Stimulated activated CD4-positive, alpha-beta T cell treated with anti-CD3 and anti-CD28 coated beads, Interleukin-15, amount 100 ng/mL, for 1 hour (primary cell): Measurements from ENCODE around the gene ZNF554.

ENCODE experiments used
- DNase-seq, 2 donors: peaks; one replicate each; pipeline ENCODE4 v3.0.0-alpha.2; 2020; ENCODE audit warnings: low read depth in 1 of 2, low spot score in 1 of 2

Gene ZNF554

GRCh38 chr19:2824129-2824528, 4.5 kb downstream of the ZNF554 start:
- DNase-seq, result no peak

- DNase-seq, result no peak
Measured at GRCh38 chr19:2827022-2827421, 7.4 kb downstream of the ZNF554 start.

DNA sequence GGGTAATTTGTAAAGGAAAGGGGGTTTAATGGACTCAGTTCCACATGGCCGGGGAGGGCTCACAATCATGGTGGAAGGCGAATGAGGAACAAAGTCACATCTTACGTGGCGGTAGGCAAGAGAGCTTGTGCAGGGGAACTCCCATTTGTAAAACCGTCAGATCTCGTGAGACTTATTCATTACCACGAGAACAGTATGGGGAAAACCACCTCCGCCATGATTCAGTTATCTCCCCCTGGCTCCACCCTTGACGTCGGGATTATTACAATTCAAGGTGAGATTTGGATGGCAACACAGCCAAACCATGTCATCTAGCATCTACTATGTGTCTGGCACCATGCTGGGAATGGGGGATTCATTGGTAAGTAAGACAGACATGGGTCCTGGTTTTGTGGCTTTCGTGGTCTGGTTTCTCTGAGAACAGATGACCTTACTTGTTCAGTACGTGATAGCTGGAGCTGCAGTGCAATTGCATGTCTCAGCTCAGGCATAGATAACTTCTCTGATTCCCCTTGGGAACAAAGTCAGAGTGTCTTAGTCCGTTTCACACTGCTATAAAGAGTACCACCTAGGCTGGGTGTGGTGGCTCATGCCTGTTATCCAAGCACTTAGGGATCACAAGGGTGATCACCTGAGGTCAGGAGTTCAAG, 8.3 kb downstream of the ZNF554 start:
- DNase-seq, result no peak

DNA sequence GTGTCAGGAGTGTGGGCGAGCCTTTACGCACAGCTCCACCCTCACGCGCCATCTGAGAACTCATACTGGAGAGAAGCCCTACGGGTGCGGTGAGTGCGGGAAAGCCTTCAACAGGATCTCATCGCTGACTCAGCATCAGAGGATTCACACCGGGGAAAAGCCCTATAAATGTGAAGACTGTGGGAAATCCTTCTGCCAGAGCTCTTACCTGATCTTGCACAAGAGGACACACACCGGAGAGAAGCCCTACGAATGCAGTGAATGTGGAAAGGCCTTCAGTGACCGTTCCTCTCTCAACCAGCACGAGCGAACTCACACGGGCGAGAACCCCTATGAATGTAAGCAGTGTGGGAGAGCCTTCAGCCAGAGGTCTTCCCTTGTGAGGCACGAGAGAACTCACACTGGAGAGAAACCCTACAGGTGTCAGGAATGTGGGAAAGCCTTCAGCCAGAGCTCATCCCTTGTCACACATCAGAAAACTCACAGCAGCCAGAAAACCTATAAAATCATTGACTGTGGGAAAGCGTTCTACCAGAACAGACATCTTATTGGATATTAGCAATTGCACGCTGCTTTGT, 14.7 kb downstream of the ZNF554 start:
- no peak for DNase-seq

- no peak for DNase-seq
Measured at GRCh38 chr19:2837430-2837829, 17.8 kb downstream of the ZNF554 start.

DNA sequence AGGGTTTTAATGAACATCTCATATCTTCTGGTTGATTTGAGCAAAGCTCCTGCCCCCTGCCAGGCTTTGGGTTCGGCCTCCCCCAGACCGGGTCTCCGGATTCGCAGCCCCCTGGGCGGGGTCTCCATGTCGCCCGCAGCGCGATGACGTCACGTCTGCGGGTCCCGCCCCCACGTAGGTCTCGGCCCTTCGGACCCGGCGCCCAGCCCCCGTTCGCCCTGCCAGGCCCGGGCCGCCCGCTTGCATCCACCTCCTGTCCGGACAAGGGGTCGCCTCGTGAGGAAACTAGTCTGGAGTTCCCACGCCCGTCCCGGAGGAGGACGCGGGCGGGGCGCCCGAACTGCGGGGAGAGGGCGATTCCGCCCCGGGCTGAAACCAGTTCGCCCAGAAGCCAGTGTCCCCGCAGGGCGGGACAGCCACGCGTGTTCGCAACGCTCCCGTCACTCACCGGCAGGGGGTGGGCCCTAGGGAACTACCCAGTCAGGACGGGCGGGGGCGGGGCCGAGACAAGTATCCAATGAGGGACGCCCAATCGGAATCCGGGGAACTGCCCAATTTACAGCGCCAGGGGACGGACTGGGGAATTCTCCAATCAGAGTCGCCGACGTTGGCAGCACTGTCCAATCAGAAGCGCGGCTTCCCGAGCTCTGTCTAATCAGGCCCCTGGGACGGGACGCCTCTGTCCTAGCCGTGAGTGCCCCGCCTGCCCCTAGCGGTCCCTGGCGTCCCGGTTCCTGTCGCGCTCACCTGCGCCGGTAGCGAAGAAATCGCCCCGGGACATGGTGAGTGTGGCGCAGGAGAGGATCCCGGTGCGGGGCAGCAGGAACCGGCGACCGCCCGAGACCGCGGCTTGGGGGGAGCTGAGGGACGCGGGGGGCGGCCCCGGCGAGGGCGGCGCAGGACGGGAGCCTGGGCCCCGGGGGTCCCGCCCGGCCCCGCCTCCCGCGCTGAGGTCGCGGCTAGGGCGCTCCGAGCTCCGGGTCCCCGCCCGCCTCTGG, 21.4 kb downstream of the ZNF554 start, which contains the start of gene ZNF555:
TSS of gene ZNF555 (plus strand) at position 682 of the 998 bp plus-strand sequence. CDS start at position 780, 98 bp downstream.
- DNase-seq, result peak; percentile 93 to 96

DNA sequence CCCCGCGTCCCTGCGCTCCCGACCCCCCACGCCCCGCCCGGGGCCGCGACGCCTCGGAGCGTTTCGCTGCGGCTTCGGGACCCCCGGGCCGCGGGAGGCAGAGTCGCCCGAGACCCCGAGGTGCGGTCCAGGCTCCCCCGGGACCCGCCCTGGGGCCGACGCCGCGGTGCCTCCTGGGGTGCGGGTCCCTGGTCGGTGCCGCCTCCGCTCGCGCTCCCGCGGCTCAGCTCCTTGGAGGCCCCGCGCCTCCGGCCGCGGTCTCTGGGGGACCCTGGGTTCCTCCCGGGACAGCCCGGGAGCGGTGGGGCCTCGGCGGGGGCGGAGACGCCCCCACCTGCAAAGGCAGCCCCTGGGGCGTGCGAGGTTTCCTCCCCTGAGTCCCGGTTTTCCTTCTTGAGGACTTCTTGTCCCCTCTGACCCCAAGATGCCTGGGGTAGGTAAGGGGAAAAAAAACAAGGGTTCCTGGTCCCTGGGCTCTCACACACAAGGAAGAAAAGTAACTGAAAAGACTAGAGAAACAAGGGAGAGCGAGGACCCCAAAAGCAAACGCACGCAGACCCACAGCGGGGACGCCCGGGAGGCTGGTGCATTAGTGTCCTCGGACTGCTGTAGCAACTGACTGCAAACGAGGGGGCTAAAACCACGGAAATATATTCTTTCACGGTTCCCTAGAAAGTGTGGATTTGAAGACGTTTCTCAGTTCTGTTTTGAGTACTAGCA, 22.3 kb downstream of the ZNF554 start:
- no peak for DNase-seq

- DNase-seq, result no peak
Measured at GRCh38 chr19:2845107-2845506, 25.4 kb downstream of the ZNF554 start.

- DNase-seq, result no peak
Measured at GRCh38 chr19:2846180-2846894, 26.7 kb downstream of the ZNF554 start.

- DNase-seq, result no peak
Measured at GRCh38 chr19:2847507-2847906, 27.8 kb downstream of the ZNF554 start.

- DNase-seq, result no peak
Measured at GRCh38 chr19:2848616-2849015, 28.9 kb downstream of the ZNF554 start.

GRCh38 chr19:2850256-2850925, 30.7 kb downstream of the ZNF554 start:
- no peak for DNase-seq

GRCh38 chr19:2852598-2852997, 32.9 kb downstream of the ZNF554 start:
- no peak for DNase-seq

DNA sequence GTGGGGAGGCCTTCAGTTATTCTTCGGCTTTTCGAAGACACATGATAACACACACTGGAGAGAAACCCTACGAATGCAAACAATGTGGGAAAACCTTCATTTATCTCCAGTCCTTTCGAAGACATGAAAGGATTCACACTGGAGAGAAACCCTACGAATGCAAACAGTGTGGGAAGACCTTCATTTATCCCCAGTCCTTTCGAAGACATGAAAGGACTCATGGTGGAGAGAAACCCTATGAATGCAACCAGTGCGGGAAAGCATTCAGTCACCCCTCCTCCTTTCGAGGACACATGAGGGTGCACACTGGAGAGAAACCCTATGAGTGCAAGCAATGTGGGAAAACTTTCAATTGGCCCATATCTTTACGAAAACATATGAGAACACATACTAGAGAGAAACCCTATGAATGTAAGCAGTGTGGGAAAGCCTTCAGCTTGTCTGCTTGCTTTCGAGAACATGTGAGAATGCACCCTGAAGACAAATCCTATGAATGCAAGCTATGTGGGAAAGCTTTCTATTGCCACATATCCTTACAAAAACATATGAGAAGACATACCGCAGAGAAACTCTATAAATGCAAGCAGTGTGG, 33.4 kb downstream of the ZNF554 start:
- no peak for DNase-seq

DNA sequence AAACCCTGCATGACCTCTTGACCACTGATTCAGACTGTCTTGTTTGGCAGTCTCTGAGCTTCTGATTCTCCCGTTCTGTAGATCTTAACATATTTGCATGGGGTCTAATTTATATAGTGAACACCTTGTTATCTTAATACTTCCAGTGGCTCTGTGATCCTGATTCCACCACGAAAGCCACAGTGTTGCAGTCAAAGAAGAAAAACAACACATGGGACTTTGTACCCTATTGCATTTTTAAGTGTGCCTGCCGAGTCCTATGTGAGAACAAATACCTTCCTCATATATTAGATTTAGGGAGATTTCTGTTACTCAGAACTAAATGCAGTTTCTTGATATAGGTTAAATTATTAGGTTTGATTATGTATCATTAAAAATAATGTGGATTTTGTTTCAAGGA, 35.2 kb downstream of the ZNF554 start:
- no peak for DNase-seq

- DNase-seq, result no peak
Measured at GRCh38 chr19:2856457-2857050, 36.9 kb downstream of the ZNF554 start.

DNA sequence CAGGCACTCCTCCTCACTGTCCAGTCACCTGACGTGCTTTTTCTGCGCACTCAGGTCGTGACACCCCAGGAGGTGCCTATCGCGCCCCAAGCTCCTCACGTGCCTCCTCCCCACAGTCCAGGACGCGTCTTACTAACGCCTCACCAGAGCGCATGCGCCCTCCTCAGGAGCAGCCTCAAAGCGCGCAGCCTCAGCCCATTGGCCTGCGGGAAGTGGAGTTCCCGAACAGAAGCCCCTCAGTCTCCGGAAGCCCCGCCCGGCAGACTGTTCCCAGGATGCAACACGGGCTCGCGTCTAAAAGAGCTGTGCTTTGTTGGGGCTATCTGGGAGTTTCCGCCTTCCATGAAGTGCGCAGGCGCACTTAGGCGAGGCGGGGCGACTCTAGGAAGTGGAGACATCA, 39.2 kb downstream of the ZNF554 start:
- DNase-seq, result no peak

GRCh38 chr19:2863816-2864215, 44.1 kb downstream of the ZNF554 start:
- no peak for DNase-seq
